Body of pancreas (tissue), 4 donors: Measurements from ENCODE around the gene DERA.

Experiments
- CTCF ChIP-seq, 7 experiments: fragments of 450-650 bp in 4 of 7; fragments of 200-600 bp in 3 of 7; sonication (generic) in 3 of 7; IDR thresholded peaks; one replicate each; pipeline ENCODE4 v1.5.1; 2016 to 2019; ENCODE audit warnings: antibody characterized with exemption in 7 of 7
- POLR2A ChIP-seq, 3 donors: fragments of 450-650 bp; IDR thresholded peaks; one replicate each; pipeline ENCODE4 v1.6.1; 2016; ENCODE audit warnings: antibody characterized with exemption in 3 of 3, mild to moderate bottlenecking in 2 of 3

DNA sequence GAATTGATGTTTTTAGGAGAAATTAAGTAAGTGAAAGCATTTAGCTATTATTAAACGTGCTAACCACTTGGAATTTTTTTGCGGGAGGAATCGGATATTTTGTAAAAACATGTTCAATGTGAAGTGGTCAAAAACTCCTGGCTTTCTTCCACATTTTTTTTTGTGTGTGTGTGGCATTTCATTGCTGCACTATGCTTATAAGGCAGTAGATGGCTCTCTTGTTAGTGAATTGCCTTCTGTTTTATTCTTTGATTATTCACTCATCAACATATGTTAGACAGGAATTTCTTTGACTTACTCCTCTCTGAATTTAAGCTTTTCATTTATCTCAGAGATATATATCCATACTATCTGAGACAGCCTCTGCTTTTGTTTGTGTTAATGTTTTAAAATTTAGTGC lies 71.3 kb downstream of the DERA start:
- TF ChIP-seq CTCF (IDR thresholded peaks at IDR 0.05): peak in 6 of 7 experiments; percentile 26 to 72 (median 64)
- TF ChIP-seq POLR2A (IDR thresholded peaks at IDR 0.05): no peak
